ENCODE data around the gene AVEN. TPM values are rescaled to one million over a fixed set of nuclear protein-coding genes. Genes with fewer than 3 reads are reported as not detected.

AVEN gene
- total RNA-seq, 4 donors from 2014 or later: 12.3 to 27.9 (median 18.0) TPM

Other genes with a start within 250 kb of the AVEN start
- not detected for gene CHRM5, start 70.7 kb downstream of the AVEN start, total RNA-seq
- 10 to 100 TPM; 12.4 to 45.8 (median 27.2) TPM for gene EMC7, start 62.7 kb upstream of the AVEN start, total RNA-seq
- gene PGBD4, start 62.9 kb upstream of the AVEN start, total RNA-seq: 1 to 10 TPM; 1.4 to 4.1 (median 1.6) TPM
- gene KATNBL1, start 170.9 kb upstream of the AVEN start, total RNA-seq: 100 to 1,000 TPM in 2 of 4 donors, 10 to 100 TPM in 2; 75.5 to 116 (median 97.8) TPM
- gene EMC4, start 185.8 kb upstream of the AVEN start, total RNA-seq: 100 to 1,000 TPM in 1 of 4 donors, 10 to 100 TPM in 3; 69.2 to 137 (median 94.1) TPM

All from uterus (tissue), 4 donors.